HepG2 (cell line): ENCODE data around the gene PIM3. TPM values are rescaled to one million over a fixed set of nuclear protein-coding genes. Genes with fewer than 3 reads are reported as not detected.
A peak's percentile ranks its signal among the peaks of the same experiment; 100 is the strongest.

ENCODE experiments used
- ESRRA ChIP-seq: sonication (generic); formaldehyde crosslinking; IDR thresholded peaks from 2 replicates; pipeline ENCODE4 v1.5.1; 2020; ENCODE audit warnings: mild to moderate bottlenecking, low read depth, missing genetic modification reagents
- HNF4A ChIP-seq: sonication (generic); formaldehyde crosslinking; IDR thresholded peaks from 2 replicates; pipeline ENCODE4 v1.4.0; 2020; ENCODE audit warnings: missing genetic modification reagents
- JUNB ChIP-seq: sonication (generic); formaldehyde crosslinking; IDR thresholded peaks from 2 replicates; pipeline ENCODE4 v1.8.0; 2022; ENCODE audit warnings: missing genetic modification reagents, mild to moderate bottlenecking, borderline replicate concordance
- MAFK ChIP-seq, 2 experiments: IDR thresholded peaks in 1 of 2; conservative IDR thresholded peaks in 1 of 2; 2 replicates each; pipeline ENCODE4 v1.6.1; 2011; ENCODE audit warnings: improper control_type of control experiment in 2 of 2, low read length in 2 of 2
- NFIC ChIP-seq: IDR thresholded peaks from 2 replicates; pipeline ENCODE4 v1.6.1; 2012; ENCODE audit warnings: mild to moderate bottlenecking, low read length, inconsistent platforms
- SALL1 ChIP-seq: sonication (generic); formaldehyde crosslinking; IDR thresholded peaks from 2 replicates; pipeline ENCODE4 v1.8.0; 2022; ENCODE audit warnings: mild to moderate bottlenecking, missing genetic modification reagents
- TAF1 ChIP-seq: sonication (generic); formaldehyde crosslinking; IDR thresholded peaks from 2 replicates; pipeline ENCODE4 v1.4.0; 2020; ENCODE audit warnings: missing genetic modification reagents
- YEATS4 ChIP-seq: sonication (generic); formaldehyde crosslinking; IDR thresholded peaks from 2 replicates; pipeline ENCODE4 v1.4.0; 2020; ENCODE audit warnings: missing genetic modification reagents, borderline replicate concordance
- ZC3H13 ChIP-seq: sonication (generic); formaldehyde crosslinking; IDR thresholded peaks from 2 replicates; pipeline ENCODE4 v1.8.1; 2023; ENCODE audit warnings: mild to moderate bottlenecking, missing genetic modification reagents, moderate library complexity
- ZNF296 ChIP-seq: sonication (generic); formaldehyde crosslinking; conservative IDR thresholded peaks from 2 replicates; pipeline ENCODE4 v1.5.0; 2020; ENCODE audit warnings: mild to moderate bottlenecking, missing genetic modification reagents
- ZNF484 ChIP-seq: sonication (generic); formaldehyde crosslinking; IDR thresholded peaks from 2 replicates; pipeline ENCODE4 v1.5.1; 2020; ENCODE audit warnings: mild to moderate bottlenecking, low read depth, missing genetic modification reagents, borderline replicate concordance
- ZNF589 ChIP-seq: sonication (generic); formaldehyde crosslinking; conservative IDR thresholded peaks from 2 replicates; pipeline ENCODE4 v1.8.0; 2022; ENCODE audit warnings: mild to moderate bottlenecking, moderate library complexity, missing genetic modification reagents
- ZNF768 ChIP-seq: sonication (generic); formaldehyde crosslinking; IDR thresholded peaks from 2 replicates; pipeline ENCODE4 v1.4.0; 2020; ENCODE audit warnings: missing genetic modification reagents
- ZNF782 ChIP-seq: sonication (generic); formaldehyde crosslinking; IDR thresholded peaks from 2 replicates; pipeline ENCODE4 v1.4.0; 2020; ENCODE audit warnings: missing genetic modification reagents, mild to moderate bottlenecking, borderline replicate concordance
- polyA plus RNA-seq, 8 experiments: library from polyadenylated mRNA; depleted of rRNA in 3 of 8; stranded (reverse) in 7 of 8; unstranded in 1 of 8; fragments of >200 nt; fragmentation: Illumina TruSeq in 4 of 8; extraction: Trizol in 4 of 8; gene quantifications; 2 replicates each; pipeline versions ENCODE4 v1.2.1 to v1.2.3, GENCODE V29; 2011 to 2016; ENCODE audit warnings: low read depth in 4 of 8, missing spikeins in 1 of 8, mixed read lengths in 1 of 8; ENCODE audit not compliant: insufficient read depth in 1 of 8
- total RNA-seq, 5 experiments: library from RNA; depleted of rRNA; stranded (reverse); fragments of >200 nt; fragmentation: Illumina TruSeq; extraction: Trizol; gene quantifications; 2 replicates each; pipeline ENCODE4 v1.2.3, GENCODE V29; 2016; ENCODE audit warnings: low read depth in 1 of 5
- TF ChIP-seq, protein P1 (sequence below): sonication (generic); formaldehyde crosslinking; IDR thresholded peaks from 2 replicates; pipeline ENCODE4 v1.4.0; 2020; ENCODE audit warnings: mild to moderate bottlenecking, missing genetic modification reagents
- TF ChIP-seq, protein P2 (sequence below): sonication (generic); formaldehyde crosslinking; IDR thresholded peaks from 2 replicates; pipeline ENCODE4 v1.4.0; 2020; ENCODE audit warnings: mild to moderate bottlenecking, missing genetic modification reagents
- TF ChIP-seq, protein P3 (sequence below): sonication (generic); formaldehyde crosslinking; IDR thresholded peaks from 2 replicates; pipeline ENCODE4 v1.4.0; 2020; ENCODE audit warnings: missing genetic modification reagents, borderline replicate concordance
- TF ChIP-seq, protein P4 (sequence below): sonication (generic); formaldehyde crosslinking; IDR thresholded peaks from 2 replicates; pipeline ENCODE4 v1.4.0; 2020; ENCODE audit warnings: mild to moderate bottlenecking, missing genetic modification reagents
- TF ChIP-seq, protein P5 (sequence below): sonication (generic); formaldehyde crosslinking; IDR thresholded peaks from 2 replicates; pipeline ENCODE4 v1.4.0; 2020; ENCODE audit warnings: low read depth, mild to moderate bottlenecking, missing genetic modification reagents

PIM3 gene
- total and polyA plus RNA-seq, 2 of the 13 experiments (the other 11 are each of a cell fraction or from before 2014, with no cell fraction given) = 21.6 to 31.2 TPM

DNA sequence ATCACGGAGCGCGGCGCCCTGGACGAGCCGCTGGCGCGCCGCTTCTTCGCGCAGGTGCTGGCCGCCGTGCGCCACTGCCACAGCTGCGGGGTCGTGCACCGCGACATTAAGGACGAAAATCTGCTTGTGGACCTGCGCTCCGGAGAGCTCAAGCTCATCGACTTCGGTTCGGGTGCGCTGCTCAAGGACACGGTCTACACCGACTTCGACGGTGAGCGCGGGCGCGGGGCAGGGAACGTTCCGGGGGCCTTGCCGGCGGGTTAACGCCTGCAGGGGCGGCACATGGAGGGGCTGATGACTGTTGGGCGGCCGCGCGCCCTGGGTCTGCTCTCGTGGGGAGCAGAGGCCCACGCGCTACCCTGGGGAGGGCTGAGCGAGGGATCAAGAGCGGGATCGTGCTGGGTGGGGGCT is 1.0 kb downstream of the PIM3 start (continued):
- TF ChIP-seq, protein P1, sequence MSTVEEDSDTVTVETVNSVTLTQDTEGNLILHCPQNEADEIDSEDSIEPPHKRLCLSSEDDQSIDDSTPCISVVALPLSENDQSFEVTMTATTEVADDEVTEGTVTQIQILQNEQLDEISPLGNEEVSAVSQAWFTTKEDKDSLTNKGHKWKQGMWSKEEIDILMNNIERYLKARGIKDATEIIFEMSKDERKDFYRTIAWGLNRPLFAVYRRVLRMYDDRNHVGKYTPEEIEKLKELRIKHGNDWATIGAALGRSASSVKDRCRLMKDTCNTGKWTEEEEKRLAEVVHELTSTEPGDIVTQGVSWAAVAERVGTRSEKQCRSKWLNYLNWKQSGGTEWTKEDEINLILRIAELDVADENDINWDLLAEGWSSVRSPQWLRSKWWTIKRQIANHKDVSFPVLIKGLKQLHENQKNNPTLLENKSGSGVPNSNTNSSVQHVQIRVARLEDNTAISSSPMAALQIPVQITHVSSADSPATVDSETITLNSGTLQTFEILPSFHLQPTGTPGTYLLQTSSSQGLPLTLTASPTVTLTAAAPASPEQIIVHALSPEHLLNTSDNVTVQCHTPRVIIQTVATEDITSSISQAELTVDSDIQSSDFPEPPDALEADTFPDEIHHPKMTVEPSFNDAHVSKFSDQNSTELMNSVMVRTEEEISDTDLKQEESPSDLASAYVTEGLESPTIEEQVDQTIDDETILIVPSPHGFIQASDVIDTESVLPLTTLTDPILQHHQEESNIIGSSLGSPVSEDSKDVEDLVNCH (CRISPR knock-in tag) = no peak
- TF ChIP-seq MAFK (conservative IDR thresholded peaks at IDR 0.05 in 1 of 2, IDR thresholded peaks at IDR 0.05 in 1 of 2; ENCODE audit: low read length in 2 of 2) = no peak
- no peak for TF ChIP-seq NFIC
- no peak for TF ChIP-seq ESRRA (CRISPR knock-in tag)
- TF ChIP-seq, protein P2, sequence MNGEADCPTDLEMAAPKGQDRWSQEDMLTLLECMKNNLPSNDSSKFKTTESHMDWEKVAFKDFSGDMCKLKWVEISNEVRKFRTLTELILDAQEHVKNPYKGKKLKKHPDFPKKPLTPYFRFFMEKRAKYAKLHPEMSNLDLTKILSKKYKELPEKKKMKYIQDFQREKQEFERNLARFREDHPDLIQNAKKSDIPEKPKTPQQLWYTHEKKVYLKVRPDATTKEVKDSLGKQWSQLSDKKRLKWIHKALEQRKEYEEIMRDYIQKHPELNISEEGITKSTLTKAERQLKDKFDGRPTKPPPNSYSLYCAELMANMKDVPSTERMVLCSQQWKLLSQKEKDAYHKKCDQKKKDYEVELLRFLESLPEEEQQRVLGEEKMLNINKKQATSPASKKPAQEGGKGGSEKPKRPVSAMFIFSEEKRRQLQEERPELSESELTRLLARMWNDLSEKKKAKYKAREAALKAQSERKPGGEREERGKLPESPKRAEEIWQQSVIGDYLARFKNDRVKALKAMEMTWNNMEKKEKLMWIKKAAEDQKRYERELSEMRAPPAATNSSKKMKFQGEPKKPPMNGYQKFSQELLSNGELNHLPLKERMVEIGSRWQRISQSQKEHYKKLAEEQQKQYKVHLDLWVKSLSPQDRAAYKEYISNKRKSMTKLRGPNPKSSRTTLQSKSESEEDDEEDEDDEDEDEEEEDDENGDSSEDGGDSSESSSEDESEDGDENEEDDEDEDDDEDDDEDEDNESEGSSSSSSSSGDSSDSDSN (CRISPR knock-in tag) = peak; percentile 65; the same call in 1 of the 2 replicates
- TF ChIP-seq, protein P3, sequence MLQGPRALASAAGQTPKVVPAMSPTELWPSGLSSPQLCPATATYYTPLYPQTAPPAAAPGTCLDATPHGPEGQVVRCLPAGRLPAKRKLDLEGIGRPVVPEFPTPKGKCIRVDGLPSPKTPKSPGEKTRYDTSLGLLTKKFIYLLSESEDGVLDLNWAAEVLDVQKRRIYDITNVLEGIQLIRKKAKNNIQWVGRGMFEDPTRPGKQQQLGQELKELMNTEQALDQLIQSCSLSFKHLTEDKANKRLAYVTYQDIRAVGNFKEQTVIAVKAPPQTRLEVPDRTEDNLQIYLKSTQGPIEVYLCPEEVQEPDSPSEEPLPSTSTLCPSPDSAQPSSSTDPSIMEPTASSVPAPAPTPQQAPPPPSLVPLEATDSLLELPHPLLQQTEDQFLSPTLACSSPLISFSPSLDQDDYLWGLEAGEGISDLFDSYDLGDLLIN (CRISPR knock-in tag) = no peak
- peak; percentile 30 for TF ChIP-seq TAF1 (CRISPR knock-in tag)
- TF ChIP-seq, protein P4, sequence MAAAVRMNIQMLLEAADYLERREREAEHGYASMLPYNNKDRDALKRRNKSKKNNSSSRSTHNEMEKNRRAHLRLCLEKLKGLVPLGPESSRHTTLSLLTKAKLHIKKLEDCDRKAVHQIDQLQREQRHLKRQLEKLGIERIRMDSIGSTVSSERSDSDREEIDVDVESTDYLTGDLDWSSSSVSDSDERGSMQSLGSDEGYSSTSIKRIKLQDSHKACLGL (CRISPR knock-in tag) = peak; percentile 81; the same call in 1 of the 2 replicates
- peak; percentile 64; the same call in 1 of the 2 replicates for TF ChIP-seq ZC3H13 (CRISPR knock-in tag)
- no peak for TF ChIP-seq JUNB (CRISPR knock-in tag)
- TF ChIP-seq ZNF589 (CRISPR knock-in tag) = 0 out of 2 replicates have a peak, but pooled peaks have one; percentile 43
- TF ChIP-seq ZNF484 (CRISPR knock-in tag) = no peak
- TF ChIP-seq, protein P5, sequence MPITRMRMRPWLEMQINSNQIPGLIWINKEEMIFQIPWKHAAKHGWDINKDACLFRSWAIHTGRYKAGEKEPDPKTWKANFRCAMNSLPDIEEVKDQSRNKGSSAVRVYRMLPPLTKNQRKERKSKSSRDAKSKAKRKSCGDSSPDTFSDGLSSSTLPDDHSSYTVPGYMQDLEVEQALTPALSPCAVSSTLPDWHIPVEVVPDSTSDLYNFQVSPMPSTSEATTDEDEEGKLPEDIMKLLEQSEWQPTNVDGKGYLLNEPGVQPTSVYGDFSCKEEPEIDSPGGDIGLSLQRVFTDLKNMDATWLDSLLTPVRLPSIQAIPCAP = no peak
- 0 out of 2 replicates have a peak, but pooled peaks have one; percentile 12 for TF ChIP-seq YEATS4
- no peak for TF ChIP-seq ZNF296 (CRISPR knock-in tag)
- 0 out of 2 replicates have a peak, but pooled peaks have one; percentile 14 for TF ChIP-seq ZNF768 (CRISPR knock-in tag)
- no peak for TF ChIP-seq HNF4A (CRISPR knock-in tag)
- TF ChIP-seq ZNF782 (CRISPR knock-in tag) = no peak; the same call in 1 of the 2 replicates
- peak; percentile 51; the same call in 1 of the 2 replicates for TF ChIP-seq SALL1 (CRISPR knock-in tag)
